Measurements from ENCODE around the gene C2orf42.

C2orf42 gene

DNA sequence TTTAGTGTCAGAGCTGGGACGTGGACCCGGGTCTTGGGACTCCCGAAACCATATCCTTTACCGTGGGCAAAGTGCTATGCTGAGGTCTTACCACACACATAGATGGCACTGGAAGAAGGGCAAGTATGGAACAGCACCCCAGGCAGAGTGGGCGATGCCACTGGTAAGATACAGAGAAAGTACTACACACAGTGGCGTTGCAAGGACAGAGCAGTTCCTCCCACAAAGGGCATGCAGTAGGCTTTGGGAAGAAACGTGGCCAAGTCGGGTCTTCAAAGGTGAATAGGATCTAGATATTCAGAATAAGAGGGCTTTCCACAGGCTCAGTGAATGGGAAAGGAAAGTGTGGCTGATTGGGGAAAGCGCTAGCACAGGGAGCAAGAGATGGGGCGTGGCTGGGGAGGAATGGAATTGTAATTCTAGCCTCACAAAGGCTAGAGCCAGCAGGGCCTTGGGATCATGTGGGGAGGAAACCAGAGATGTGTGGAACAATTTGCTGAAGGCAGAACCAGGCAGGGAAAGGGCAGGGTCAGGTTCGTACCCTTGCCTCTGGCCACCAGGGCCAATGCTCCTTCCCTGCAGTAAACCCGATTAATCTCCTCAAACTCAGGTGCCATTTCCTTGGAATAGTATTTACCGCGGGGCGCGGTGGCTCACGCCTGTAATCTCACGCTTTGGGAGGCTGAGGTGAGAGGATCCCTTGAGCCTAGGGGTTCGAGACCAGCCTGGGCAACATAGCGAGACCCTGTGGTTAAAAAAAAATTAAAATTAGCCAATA lies 67.6 kb downstream of the C2orf42 start:
- DNase-seq (ENCODE audit: low spot score), result no peak
- in situ Hi-C loops (cut with MboI; ENCODE audit: low pct_unique_long_range_greater_than_20kb, low sequenced_read_pairs, unreplicated experiment), result no loop called here
- TF ChIP-seq, protein P1, sequence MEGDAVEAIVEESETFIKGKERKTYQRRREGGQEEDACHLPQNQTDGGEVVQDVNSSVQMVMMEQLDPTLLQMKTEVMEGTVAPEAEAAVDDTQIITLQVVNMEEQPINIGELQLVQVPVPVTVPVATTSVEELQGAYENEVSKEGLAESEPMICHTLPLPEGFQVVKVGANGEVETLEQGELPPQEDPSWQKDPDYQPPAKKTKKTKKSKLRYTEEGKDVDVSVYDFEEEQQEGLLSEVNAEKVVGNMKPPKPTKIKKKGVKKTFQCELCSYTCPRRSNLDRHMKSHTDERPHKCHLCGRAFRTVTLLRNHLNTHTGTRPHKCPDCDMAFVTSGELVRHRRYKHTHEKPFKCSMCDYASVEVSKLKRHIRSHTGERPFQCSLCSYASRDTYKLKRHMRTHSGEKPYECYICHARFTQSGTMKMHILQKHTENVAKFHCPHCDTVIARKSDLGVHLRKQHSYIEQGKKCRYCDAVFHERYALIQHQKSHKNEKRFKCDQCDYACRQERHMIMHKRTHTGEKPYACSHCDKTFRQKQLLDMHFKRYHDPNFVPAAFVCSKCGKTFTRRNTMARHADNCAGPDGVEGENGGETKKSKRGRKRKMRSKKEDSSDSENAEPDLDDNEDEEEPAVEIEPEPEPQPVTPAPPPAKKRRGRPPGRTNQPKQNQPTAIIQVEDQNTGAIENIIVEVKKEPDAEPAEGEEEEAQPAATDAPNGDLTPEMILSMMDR (IDR thresholded peaks at IDR 0.05; ENCODE audit: extremely low read depth, insufficient read depth, missing control alignments), result no peak

DNA sequence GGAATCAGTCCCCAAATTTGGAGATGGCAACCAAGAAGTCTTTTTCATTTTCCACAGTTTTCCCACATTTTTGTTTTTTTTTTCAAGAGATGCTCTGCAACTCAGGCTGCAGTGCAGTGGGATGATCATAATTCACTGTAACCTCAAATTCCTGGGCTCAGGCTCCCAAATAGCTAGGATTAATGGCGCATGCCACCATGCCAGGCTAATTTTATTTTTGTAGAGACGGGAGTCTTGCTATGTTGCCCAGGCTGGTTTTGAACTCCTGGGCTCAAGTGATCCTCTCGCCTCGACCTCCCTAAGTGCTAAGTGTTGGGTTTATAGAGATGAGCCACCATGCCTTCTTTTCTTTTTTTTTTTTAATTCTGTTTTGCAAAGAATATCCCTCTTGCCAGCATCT lies 68.3 kb downstream of the C2orf42 start:
- in situ Hi-C loops (cut with MboI; ENCODE audit: low pct_unique_long_range_greater_than_20kb, low sequenced_read_pairs, unreplicated experiment), result no loop called here
- no peak for DNase-seq (ENCODE audit: low spot score)
- TF ChIP-seq, protein P1 (IDR thresholded peaks at IDR 0.05; ENCODE audit: extremely low read depth, insufficient read depth, missing control alignments), result no peak

DNA sequence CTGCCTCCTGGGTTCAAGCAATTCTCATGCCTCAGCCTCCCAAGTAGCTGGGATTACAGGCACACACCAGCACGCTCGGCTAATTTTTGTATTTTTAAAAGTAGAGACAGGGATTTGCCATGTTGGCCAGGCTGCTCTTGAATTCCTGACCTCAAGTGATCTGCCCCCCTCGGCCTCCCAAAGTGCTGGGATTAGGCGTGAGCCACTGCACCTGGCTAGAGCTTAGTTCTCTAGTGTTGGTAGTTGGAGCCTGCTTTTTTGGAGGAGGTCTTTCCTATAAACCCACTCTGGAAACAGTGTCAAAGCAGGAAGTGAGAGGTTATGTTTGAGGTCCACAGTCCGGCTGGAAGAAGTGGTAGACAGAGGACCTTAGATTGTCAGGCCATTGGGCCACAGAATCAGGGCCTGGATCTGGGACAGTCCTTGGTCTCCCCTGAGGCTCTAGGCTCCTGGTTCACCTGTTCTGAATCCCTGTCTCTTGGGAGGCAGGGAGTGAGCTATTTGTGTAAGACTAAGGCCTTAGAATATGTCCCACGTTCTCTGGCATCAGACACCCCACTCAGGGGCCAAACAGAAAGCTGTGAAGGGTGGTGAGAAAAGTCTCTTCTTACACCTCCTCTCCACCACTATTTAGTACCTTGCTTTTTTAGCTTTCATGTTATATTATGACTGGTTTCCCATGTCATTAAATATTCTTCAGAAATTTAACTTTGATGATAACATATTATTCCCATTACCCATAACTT lies 69.0 kb downstream of the C2orf42 start:
- TF ChIP-seq, protein P1 (IDR thresholded peaks at IDR 0.05; ENCODE audit: extremely low read depth, insufficient read depth, missing control alignments), result no peak
- in situ Hi-C loops (cut with MboI; ENCODE audit: low pct_unique_long_range_greater_than_20kb, low sequenced_read_pairs, unreplicated experiment), result no loop called here
- DNase-seq (ENCODE audit: low spot score), result no peak

DNA sequence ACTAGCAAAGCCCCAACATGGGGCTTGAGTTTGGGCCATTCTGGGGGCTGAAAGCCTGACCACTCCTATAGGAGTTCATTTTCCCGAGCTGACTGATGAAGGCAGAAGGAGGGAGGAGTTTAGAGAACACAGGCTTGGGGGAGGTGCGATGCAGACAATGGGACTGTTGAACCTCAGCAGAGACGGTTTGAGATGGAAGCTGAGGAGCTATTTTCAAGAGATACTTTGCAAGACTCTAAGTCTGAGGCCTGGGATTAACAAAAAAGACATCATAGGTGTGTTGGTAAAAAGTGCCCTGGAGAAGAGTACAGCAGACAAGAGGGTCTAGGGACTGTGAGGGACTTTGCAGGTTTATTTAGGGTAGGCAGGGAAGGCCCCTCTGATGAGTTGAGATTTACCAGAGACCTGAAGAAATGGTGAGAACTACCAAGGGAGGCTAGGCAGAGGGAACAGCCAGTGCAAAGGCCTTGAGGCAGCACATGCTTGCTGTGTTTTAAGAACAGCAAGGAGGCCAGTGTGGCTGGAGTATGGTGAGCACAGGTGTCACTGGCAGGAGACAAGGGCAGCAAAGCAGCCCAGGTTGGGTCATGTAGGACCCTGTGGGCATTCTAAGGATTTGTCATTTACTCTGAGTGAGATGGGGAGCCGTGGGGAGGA lies 71.9 kb downstream of the C2orf42 start:
- in situ Hi-C loops (cut with MboI; ENCODE audit: low pct_unique_long_range_greater_than_20kb, low sequenced_read_pairs, unreplicated experiment), result no loop called here
- TF ChIP-seq, protein P1 (IDR thresholded peaks at IDR 0.05; ENCODE audit: extremely low read depth, insufficient read depth, missing control alignments), result no peak
- DNase-seq (ENCODE audit: low spot score), result no peak

DNA sequence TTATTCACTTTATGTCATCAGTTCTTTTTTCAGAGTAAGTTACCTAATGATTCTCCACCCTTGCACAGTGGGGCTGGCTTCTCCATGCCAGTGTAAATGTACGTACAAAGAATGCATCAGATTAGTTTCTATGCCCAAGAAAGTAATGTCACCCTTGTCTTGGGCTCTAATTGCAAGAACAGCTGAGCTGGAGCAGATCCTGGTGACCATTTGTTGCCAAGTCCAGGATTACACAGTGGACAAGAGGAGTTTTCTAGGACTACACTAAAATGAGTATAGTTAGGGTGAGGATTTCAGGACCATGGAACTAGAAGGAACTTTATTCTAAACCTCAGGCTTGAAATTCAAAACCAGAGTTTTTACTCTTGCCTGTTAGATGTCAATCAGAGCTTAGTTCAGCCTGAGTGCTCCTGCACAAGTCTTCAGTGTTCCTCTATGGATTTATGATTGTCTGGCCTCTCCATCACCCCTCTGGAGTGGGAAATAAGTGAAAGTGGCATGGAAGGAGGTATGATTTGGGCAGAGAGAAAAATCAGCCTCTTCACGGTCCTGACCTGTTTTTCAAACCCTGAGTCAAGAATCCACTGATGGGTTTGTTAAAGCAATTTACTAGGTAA lies 73.8 kb downstream of the C2orf42 start:
- DNase-seq (ENCODE audit: low spot score), result no peak
- in situ Hi-C loops (cut with MboI; ENCODE audit: low pct_unique_long_range_greater_than_20kb, low sequenced_read_pairs, unreplicated experiment), result no loop called here
- TF ChIP-seq, protein P1 (IDR thresholded peaks at IDR 0.05; ENCODE audit: extremely low read depth, insufficient read depth, missing control alignments), result no peak

All from GM13977 (cell line).